Stimulated activated CD8-positive, alpha-beta memory T cell treated with anti-CD3 and anti-CD28 coated beads, Interleukin-2, amount 100 ng/mL, for 1 hour (primary cell): ENCODE measurements around the gene NKAIN2.

ENCODE experiments used
- DNase-seq, 2 donors: peaks; one replicate each; pipeline ENCODE4 v3.0.0-alpha.2; 2020; ENCODE audit warnings: low read depth in 2 of 2

Gene NKAIN2

DNA sequence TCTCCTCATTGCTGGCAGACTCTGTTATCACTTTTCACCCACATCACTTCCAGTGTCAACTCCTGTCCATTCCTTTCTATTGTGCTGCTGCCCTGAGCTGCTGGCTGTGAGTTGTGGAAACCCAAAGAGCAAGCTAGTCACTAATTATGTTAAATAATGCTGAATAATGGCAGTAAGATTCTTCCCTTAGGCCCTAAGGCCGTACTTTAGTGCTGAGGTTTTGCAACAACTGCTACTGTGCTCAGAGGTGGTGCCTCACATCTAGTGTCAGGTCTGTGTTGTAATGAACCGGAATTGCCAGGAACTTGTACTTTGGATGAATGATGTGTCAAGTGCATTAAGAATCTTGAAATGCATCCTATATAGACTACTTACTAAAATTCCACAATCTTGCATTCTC, 786.3 kb downstream of the NKAIN2 start:
- DNase-seq, result no peak

- DNase-seq, result no peak
Observed at GRCh38 chr6:124599656-124600055, 796.0 kb downstream of the NKAIN2 start.

GRCh38 chr6:124604719-124605118, 801.1 kb downstream of the NKAIN2 start:
- no peak for DNase-seq

DNA sequence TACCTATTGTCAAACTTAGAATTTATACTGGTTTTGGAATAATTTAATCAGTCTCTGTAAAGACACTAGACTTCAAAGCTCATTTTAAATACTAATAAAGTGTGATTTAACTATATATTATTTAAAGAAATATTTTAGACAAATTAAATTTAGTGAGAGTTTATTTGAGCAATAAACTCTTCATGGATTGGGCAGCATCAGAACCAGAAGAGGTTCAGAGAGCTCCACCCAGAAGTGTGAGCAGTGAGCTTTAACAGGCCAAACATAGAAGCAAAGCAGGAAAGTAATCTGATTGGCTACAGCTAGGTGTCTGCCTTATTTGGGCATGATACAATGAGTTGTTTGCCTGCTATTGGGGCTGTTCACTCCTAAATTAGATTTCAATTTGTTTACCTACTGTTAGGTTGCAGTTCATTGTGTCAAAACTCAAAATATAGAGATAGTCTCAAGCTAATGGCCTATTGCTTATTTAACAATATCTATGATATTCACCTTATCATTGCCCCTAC, 803.5 kb downstream of the NKAIN2 start:
- DNase-seq, result no peak

DNA sequence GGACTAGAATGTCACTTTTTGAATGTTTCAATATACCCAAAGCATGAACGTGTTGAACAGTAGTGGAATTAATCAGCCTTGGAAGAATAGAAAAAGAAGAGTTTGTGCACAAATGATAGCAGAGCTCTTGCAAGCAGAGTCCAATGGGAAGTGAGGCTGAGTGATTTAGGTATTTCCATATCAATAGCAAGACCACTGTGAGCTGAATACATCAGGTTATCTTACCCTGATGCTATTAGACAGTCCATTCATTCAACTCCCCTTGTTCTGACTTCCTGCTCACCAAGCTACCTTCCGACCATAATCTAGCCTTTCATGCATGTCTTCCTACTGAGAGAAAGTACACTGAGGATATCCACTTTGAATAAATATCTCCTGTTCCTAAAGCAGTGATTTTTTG, 809.4 kb downstream of the NKAIN2 start:
- DNase-seq, result no peak

GRCh38 chr6:124622351-124622750, 818.7 kb downstream of the NKAIN2 start:
- DNase-seq, result no peak

DNA sequence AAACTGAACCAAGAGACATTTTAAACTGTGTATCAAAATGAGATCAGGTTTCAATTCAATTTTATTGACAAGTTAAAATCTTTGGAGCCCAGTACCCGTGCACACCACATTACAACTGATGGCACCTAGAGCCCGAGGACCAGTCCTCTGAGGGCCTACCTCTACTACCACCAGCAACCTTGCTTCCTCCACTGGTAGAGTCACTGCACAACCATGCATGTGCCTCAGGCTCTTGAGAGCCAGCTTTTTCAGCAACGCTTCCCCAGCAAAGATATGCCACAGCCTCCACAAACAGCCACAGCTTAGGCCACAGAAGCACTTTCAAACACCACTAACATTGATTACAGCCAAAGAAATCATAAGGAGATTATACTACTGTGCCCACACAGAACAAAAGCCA, 830.0 kb downstream of the NKAIN2 start:
- no peak for DNase-seq

DNA sequence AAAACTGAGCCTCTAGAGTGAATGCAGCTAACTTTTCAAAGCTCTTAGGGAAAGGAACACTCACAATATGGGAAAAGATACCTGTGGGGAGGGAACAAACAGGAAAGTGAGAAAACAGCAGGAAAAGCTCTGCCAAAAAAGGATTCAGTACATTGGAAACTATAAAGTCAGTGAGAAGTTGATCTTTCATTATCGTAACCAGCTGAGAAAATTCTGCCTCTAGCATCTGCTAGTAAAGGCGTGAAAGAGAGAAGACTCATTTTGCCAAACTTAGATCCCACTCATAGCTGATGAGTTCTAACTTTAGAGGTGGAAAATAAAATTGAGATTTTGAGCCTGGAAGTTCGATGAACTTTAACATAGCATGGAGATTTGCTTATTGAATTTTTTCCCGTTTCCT, 836.8 kb downstream of the NKAIN2 start:
- no peak for DNase-seq

GRCh38 chr6:124655866-124656265, 852.2 kb downstream of the NKAIN2 start:
- no peak for DNase-seq

DNA sequence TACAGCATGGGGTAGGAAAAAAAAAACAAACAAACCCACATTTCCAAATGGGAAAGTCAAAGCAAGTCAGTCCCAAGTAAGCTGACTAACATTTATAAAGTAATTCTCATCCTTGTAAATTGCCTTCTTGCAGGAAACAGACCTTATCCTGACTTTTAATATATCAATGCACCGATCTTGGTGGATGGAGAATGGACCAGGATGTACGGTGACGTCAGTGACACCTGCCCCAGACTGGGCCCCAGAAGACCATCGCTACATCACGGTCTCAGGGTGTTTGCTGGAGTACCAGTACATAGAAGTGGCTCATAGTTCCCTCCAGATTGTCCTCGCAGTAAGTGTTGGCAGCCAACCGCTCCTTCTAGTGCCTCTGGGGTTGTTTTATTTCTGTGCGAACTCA, 854.4 kb downstream of the NKAIN2 start:
- no peak for DNase-seq

GRCh38 chr6:124659427-124659826, 855.8 kb downstream of the NKAIN2 start:
- DNase-seq, result no peak

- no peak for DNase-seq
Observed at GRCh38 chr6:124660185-124660584, 856.5 kb downstream of the NKAIN2 start.

- no peak for DNase-seq
Observed at GRCh38 chr6:124661097-124661661, 857.5 kb downstream of the NKAIN2 start.

GRCh38 chr6:124668028-124668427, 864.4 kb downstream of the NKAIN2 start:
- DNase-seq, result no peak

- no peak for DNase-seq
Observed at GRCh38 chr6:124669713-124670480, 866.2 kb downstream of the NKAIN2 start.

GRCh38 chr6:124670801-124671200, 867.1 kb downstream of the NKAIN2 start:
- DNase-seq, result no peak

GRCh38 chr6:124671324-124671723, 867.7 kb downstream of the NKAIN2 start:
- no peak for DNase-seq

- no peak for DNase-seq
Observed at GRCh38 chr6:124674042-124674441, 870.4 kb downstream of the NKAIN2 start.

- DNase-seq, result no peak
Observed at GRCh38 chr6:124676033-124676432, 872.4 kb downstream of the NKAIN2 start.

GRCh38 chr6:124677874-124678273, 874.2 kb downstream of the NKAIN2 start:
- no peak for DNase-seq

DNA sequence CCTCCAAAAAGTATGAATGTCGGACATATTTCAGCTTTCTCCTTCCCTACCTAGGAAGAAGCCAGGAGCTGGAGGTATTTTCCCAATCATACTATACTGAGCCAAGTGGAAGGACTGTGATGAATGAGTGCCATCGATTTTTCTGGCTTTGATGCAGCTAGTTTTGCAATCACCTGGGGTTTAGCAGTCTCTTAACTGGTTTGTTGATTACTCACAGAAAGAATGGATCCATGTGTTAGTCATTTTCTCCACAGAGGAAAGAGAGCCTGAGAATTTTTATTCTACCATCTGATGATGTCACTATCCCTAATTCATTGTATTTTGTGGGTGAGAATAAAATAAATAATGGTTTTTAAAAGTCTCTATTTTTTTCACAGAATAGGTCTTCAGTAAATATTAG, 875.7 kb downstream of the NKAIN2 start:
- no peak for DNase-seq

- DNase-seq, result no peak
Observed at GRCh38 chr6:124682751-124683150, 879.1 kb downstream of the NKAIN2 start.

GRCh38 chr6:124683507-124683906, 879.8 kb downstream of the NKAIN2 start:
- no peak for DNase-seq

GRCh38 chr6:124684621-124685020, 881.0 kb downstream of the NKAIN2 start:
- no peak for DNase-seq
